ENCODE measurements around the gene FGD6. TPM values are rescaled to one million over a fixed set of nuclear protein-coding genes. Genes with fewer than 3 reads are reported as not detected.
"Not testable (repeated sequence)": the region's sequence is repeated elsewhere in the genome, so short reads cannot be mapped to it uniquely, and the experiment has no call there.

FGD6 gene
- total and polyA plus RNA-seq, 3 experiments from 2014 or later, result 0.36 to 0.92 (median 0.75) TPM

DNA sequence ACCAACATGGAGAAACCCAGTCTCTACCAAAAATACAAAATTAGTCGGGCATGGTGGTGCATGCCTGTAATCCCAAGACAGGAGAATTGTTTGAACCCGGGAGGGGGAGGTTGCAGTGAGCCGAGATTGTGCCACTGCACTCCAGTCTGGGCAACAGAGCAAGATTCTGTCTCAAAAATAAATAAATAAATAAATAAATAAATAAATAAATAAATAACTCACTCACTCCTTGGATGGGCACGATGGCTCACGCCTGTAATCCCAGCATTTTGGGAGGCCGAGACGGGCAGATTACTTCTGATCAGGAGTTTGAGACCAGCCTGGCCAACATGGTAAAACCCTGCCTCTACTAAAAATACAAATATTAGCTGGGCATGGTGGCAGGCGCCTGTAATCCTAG, 79.2 kb downstream of the FGD6 start:
- H3K27ac Mint-ChIP-seq; H3K36me3 ChIP-seq (ENCODE audit: insufficient read depth, low read length); H3K9me3 Mint-ChIP-seq; H3K27me3 ChIP-seq (ENCODE audit: insufficient read depth, low read length, poor library complexity, severe bottlenecking); H3K4me3 ChIP-seq (ENCODE audit: low read length); POLR2A ChIA-PET; H3K4me1 Mint-ChIP-seq; H3K9me3 ChIP-seq (ENCODE audit: low read length); H3K4me1 ChIP-seq (ENCODE audit: insufficient read depth, low read length); H3K4me3 Mint-ChIP-seq; H3K27ac ChIP-seq (ENCODE audit: low read depth, low read length); H3K36me3 Mint-ChIP-seq; CTCF ChIA-PET; H3K27me3 Mint-ChIP-seq; DNase-seq: not testable (repeated sequence)

DNA sequence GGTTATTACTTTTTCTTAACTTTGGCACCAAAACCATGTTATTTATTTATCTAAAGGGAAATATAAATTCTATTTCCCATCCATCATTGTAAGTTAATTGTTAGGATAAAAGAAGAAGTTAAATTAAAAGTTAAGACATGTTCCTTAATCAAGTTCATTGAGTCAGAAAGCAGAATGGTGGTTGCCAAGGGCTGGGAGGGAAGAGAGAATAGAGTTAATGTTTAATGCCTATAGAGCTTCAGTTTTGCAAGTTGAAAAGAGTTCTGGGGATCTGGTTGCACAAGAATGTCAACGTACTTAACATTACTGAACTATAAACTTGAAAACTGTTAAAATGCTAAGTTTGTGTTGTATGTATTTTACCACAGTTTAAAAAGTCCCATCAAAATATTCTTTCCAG, 80.7 kb downstream of the FGD6 start:
- no peaks in the 10 kb centered on the region for H3K4me1 Mint-ChIP-seq
- Histone ChIP-seq H3K27me3 (ENCODE audit: insufficient read depth, low read length, poor library complexity, severe bottlenecking) (no peaks in the 10 kb centered on the region), H3K36me3 (ENCODE audit: insufficient read depth, low read length) (no peaks in the 10 kb centered on the region), H3K4me1 (ENCODE audit: insufficient read depth, low read length) (no peaks in the 10 kb centered on the region), H3K9me3 (ENCODE audit: low read length) (no peaks in the 10 kb centered on the region), H3K27ac (ENCODE audit: low read depth, low read length) (no peak overlapping the region), H3K4me3 (ENCODE audit: low read length) (no peak overlapping the region)
- no peaks in the 10 kb centered on the region for H3K27me3 Mint-ChIP-seq
- ChIA-PET POLR2A (no interaction called here), CTCF (interaction anchor here (0.6 kb wide), 1 partner anchor 1450 kb away, joined by 3 read pairs; no protein-coding TSS in a partner anchor)
- H3K36me3 Mint-ChIP-seq, result peaks cover 0 to 2% (median 0%) of the 10 kb centered on the region in 3 donors
- DNase-seq, result no peak
- no peaks in the 10 kb centered on the region for H3K9me3 Mint-ChIP-seq
- H3K4me3 Mint-ChIP-seq, result no peak overlapping the region
- H3K27ac Mint-ChIP-seq, result no peak overlapping the region

- CTCF ChIA-PET, result interaction anchor here (1.3 kb wide), 1 partner anchor 17 kb away, joined by 3 read pairs; no protein-coding TSS in a partner anchor
- Mint-ChIP-seq H3K27me3 (no peaks in the 10 kb centered on the region), H3K4me1 (no peaks in the 10 kb centered on the region), H3K9me3 (no peaks in the 10 kb centered on the region), H3K4me3 (no peak overlapping the region), H3K36me3 (peaks cover 0 to 2% (median 0%) of the 10 kb centered on the region in 3 donors), H3K27ac (no peak overlapping the region)
- Histone ChIP-seq H3K4me1 (ENCODE audit: insufficient read depth, low read length) (no peaks in the 10 kb centered on the region), H3K27ac (ENCODE audit: low read depth, low read length) (no peak overlapping the region), H3K9me3 (ENCODE audit: low read length) (no peaks in the 10 kb centered on the region), H3K27me3 (ENCODE audit: insufficient read depth, low read length, poor library complexity, severe bottlenecking) (no peaks in the 10 kb centered on the region), H3K36me3 (ENCODE audit: insufficient read depth, low read length) (no peaks in the 10 kb centered on the region), H3K4me3 (ENCODE audit: low read length) (no peak overlapping the region)
- DNase-seq, result no peak
- POLR2A ChIA-PET, result no interaction called here
Measured at GRCh38 chr12:95134085-95134484, 83.2 kb downstream of the FGD6 start.

DNA sequence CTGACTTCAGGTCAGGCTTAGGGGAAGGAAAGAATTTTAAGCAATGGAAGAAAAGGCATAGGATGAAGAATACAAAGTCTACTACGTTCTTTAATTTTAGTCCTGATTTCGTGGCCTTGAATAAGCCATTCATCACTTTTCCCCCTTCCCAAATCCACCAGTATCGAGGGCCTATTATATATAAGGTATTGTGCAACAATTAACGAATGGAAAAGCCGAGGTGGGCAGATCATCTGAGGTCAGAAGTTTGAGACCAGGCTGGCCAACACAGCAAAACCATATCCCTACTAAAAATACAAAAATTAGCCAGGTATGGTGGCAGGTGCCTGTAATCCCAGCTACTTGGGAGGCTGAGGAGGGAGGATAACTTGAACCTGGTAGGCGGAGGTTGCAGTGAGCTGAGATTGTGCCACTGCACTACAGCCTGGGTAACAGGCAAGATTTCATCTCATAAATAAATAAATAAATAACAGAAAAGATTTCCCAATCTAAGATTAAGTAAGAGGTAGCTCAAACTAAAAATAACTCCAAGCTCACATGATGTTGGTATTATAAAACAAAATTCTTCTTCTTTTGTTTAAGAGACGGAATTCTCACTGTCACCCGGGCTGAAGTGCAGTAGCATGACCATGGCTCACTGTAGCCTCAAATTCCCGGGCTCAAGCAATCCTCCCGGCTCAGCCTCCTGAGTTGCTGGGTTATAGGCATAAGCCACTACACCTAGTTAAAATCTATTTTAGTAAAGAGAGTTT, 85.5 kb downstream of the FGD6 start:
- H3K27ac Mint-ChIP-seq, result no peak overlapping the region
- H3K4me3 ChIP-seq (ENCODE audit: low read length), result no peak overlapping the region
- H3K36me3 Mint-ChIP-seq, result no peaks in the 10 kb centered on the region
- no peaks in the 10 kb centered on the region for H3K4me1 Mint-ChIP-seq
- no peaks in the 10 kb centered on the region for H3K27me3 Mint-ChIP-seq
- no peaks in the 10 kb centered on the region for H3K9me3 Mint-ChIP-seq
- no peaks in the 10 kb centered on the region for H3K9me3 ChIP-seq (ENCODE audit: low read length)
- no peak for DNase-seq
- POLR2A ChIA-PET, result no interaction called here
- CTCF ChIA-PET, result interaction anchor here (1.4 kb wide), 1 partner anchor 10 kb away, joined by 3 read pairs; no protein-coding TSS in a partner anchor
- no peaks in the 10 kb centered on the region for H3K27me3 ChIP-seq (ENCODE audit: insufficient read depth, low read length, poor library complexity, severe bottlenecking)
- no peaks in the 10 kb centered on the region for H3K4me1 ChIP-seq (ENCODE audit: insufficient read depth, low read length)
- H3K36me3 ChIP-seq (ENCODE audit: insufficient read depth, low read length), result no peaks in the 10 kb centered on the region
- H3K4me3 Mint-ChIP-seq, result no peak overlapping the region
- H3K27ac ChIP-seq (ENCODE audit: low read depth, low read length), result no peak overlapping the region

DNA sequence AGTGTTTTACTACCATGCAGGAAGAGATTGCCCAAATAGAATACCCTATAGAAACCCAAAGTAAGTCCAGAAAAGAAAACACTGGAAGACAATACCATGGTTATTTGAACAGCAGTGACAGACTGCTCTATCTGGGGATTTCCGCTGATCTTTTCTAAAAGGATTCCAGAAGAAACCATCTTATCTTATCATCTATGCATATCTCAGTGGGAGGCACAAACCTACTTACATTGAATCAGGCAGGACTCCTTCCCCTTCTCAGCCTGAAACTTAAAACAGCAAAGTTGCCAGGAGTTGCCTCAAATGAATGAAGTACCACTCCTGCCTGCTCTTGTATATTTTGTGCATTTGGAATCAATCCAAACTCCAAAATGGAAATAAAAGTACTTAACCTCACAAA, 87.2 kb downstream of the FGD6 start:
- H3K27me3 ChIP-seq (ENCODE audit: insufficient read depth, low read length, poor library complexity, severe bottlenecking), result no peaks in the 10 kb centered on the region
- H3K4me1 Mint-ChIP-seq, result no peaks in the 10 kb centered on the region
- H3K4me3 ChIP-seq (ENCODE audit: low read length), result no peak overlapping the region
- no peak for DNase-seq
- H3K9me3 ChIP-seq (ENCODE audit: low read length), result no peaks in the 10 kb centered on the region
- no peaks in the 10 kb centered on the region for H3K4me1 ChIP-seq (ENCODE audit: insufficient read depth, low read length)
- no peaks in the 10 kb centered on the region for H3K36me3 ChIP-seq (ENCODE audit: insufficient read depth, low read length)
- no peak overlapping the region for H3K27ac ChIP-seq (ENCODE audit: low read depth, low read length)
- no peaks in the 10 kb centered on the region for H3K27me3 Mint-ChIP-seq
- no peaks in the 10 kb centered on the region for H3K9me3 Mint-ChIP-seq
- no peaks in the 10 kb centered on the region for H3K36me3 Mint-ChIP-seq
- H3K27ac Mint-ChIP-seq, result no peak overlapping the region
- ChIA-PET POLR2A (no interaction called here), CTCF (no interaction called here)
- H3K4me3 Mint-ChIP-seq, result no peak overlapping the region

DNA sequence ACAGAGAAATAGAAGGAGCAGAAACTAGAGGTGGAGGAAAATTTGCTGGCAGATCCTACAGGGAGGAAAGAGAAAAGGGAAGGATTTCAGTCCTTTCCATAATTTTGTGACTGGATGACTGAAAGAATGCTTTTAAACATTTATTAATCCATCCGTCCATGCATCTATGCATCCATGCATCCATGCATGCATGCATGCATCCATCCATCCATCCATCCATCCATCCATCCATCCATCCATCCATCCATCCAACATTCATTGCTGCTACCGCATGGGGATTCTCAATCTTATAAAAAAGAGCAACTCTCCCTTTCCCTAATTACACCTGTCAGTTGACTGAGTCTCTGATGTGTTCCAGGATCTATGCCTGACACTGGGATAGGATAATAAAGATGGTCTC, 88.2 kb downstream of the FGD6 start:
- Mint-ChIP-seq H3K4me1 (no peaks in the 10 kb centered on the region), H3K27me3 (no peaks in the 10 kb centered on the region), H3K9me3 (no peaks in the 10 kb centered on the region), H3K27ac (no peak overlapping the region), H3K36me3 (no peaks in the 10 kb centered on the region), H3K4me3 (no peak overlapping the region)
- DNase-seq, result no peak
- no peak overlapping the region for H3K4me3 ChIP-seq (ENCODE audit: low read length)
- H3K27me3 ChIP-seq (ENCODE audit: insufficient read depth, low read length, poor library complexity, severe bottlenecking), result no peaks in the 10 kb centered on the region
- ChIA-PET POLR2A (no interaction called here), CTCF (no interaction called here)
- no peaks in the 10 kb centered on the region for H3K4me1 ChIP-seq (ENCODE audit: insufficient read depth, low read length)
- no peaks in the 10 kb centered on the region for H3K36me3 ChIP-seq (ENCODE audit: insufficient read depth, low read length)
- no peaks in the 10 kb centered on the region for H3K9me3 ChIP-seq (ENCODE audit: low read length)
- no peak overlapping the region for H3K27ac ChIP-seq (ENCODE audit: low read depth, low read length)

DNA sequence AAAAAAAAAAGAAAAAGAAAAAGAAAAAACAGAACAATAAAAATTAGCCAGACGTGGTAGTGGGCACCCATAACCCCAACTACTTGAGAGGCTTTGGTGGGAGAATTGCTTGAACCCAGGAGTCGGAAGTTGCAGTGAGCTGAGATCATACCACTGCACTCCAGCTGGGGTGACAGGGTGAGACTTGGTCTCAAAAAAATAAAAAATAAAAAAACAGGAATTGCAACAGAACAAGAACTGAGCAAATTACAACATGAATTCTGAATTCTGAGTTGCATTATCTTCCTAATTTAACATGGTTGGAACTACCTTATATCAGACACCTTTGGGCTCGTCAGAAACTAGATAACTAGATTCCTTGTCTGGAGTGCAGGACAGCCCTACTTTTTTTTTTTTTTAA, 90.5 kb downstream of the FGD6 start:
- H3K36me3 Mint-ChIP-seq, result no peaks in the 10 kb centered on the region
- H3K27ac Mint-ChIP-seq, result no peak overlapping the region
- H3K4me3 Mint-ChIP-seq, result no peak overlapping the region
- no peaks in the 10 kb centered on the region for H3K4me1 ChIP-seq (ENCODE audit: insufficient read depth, low read length)
- no peak overlapping the region for H3K4me3 ChIP-seq (ENCODE audit: low read length)
- H3K9me3 Mint-ChIP-seq, result no peaks in the 10 kb centered on the region
- no peak for DNase-seq
- H3K36me3 ChIP-seq (ENCODE audit: insufficient read depth, low read length), result no peaks in the 10 kb centered on the region
- H3K9me3 ChIP-seq (ENCODE audit: low read length), result no peaks in the 10 kb centered on the region
- H3K27me3 ChIP-seq (ENCODE audit: insufficient read depth, low read length, poor library complexity, severe bottlenecking), result no peaks in the 10 kb centered on the region
- no peaks in the 10 kb centered on the region for H3K4me1 Mint-ChIP-seq
- CTCF ChIA-PET, result no interaction called here
- no peaks in the 10 kb centered on the region for H3K27me3 Mint-ChIP-seq
- POLR2A ChIA-PET, result no interaction called here
- no peak overlapping the region for H3K27ac ChIP-seq (ENCODE audit: low read depth, low read length)

- no peak overlapping the region for H3K4me3 ChIP-seq (ENCODE audit: low read length)
- ChIA-PET POLR2A (no interaction called here), CTCF (no interaction called here)
- H3K27me3 ChIP-seq (ENCODE audit: insufficient read depth, low read length, poor library complexity, severe bottlenecking), result no peaks in the 10 kb centered on the region
- no peaks in the 10 kb centered on the region for H3K36me3 Mint-ChIP-seq
- H3K9me3 ChIP-seq (ENCODE audit: low read length), result no peaks in the 10 kb centered on the region
- no peak for DNase-seq
- H3K36me3 ChIP-seq (ENCODE audit: insufficient read depth, low read length), result no peaks in the 10 kb centered on the region
- H3K27ac Mint-ChIP-seq, result peak overlapping the region in 1 of 8 donors; percentile 48
- H3K9me3 Mint-ChIP-seq, result no peaks in the 10 kb centered on the region
- no peaks in the 10 kb centered on the region for H3K4me1 ChIP-seq (ENCODE audit: insufficient read depth, low read length)
- H3K27me3 Mint-ChIP-seq, result no peaks in the 10 kb centered on the region
- H3K27ac ChIP-seq (ENCODE audit: low read depth, low read length), result no peak overlapping the region
- no peaks in the 10 kb centered on the region for H3K4me1 Mint-ChIP-seq
- no peak overlapping the region for H3K4me3 Mint-ChIP-seq
Measured at GRCh38 chr12:95126076-95126475, 91.2 kb downstream of the FGD6 start.
